SIG-M5 treated with dmso at 0.1 percent for 504 hours (cell line): ENCODE data around the gene PITPNM1.
A peak's percentile ranks its signal among the peaks of the same experiment; 100 is the strongest.
"Not testable (repeated sequence)": the region's sequence is repeated elsewhere in the genome, so short reads cannot be mapped to it uniquely, and the experiment has no call there.

ENCODE experiments used
- DNase-seq: peaks from one replicate; lab custom pipeline; 2025; ENCODE audit not compliant: unreplicated experiment; lab: John Stamatoyannopoulos, UW

PITPNM1 gene

GRCh38 chr11:67504950-67505581, at the start of gene PITPNM1:
Gene PITPNM1, minus strand, starts transcription at chr11:67505363. Its CDS starts 1,183 bp downstream, at chr11:67504180.
- peak; percentile 45 for DNase-seq

- not testable (repeated sequence) for DNase-seq
These were observed 46.5 kb upstream of the PITPNM1 start for GRCh38 chr11:67551697-67552096.

- DNase-seq, result no peak
These were observed 46.0 kb upstream of the PITPNM1 start for GRCh38 chr11:67551127-67551526.

GRCh38 chr11:67548555-67549110, 43.5 kb upstream of the PITPNM1 start:
- no peak for DNase-seq

- not testable (repeated sequence) for DNase-seq
These were observed 42.9 kb upstream of the PITPNM1 start for GRCh38 chr11:67548112-67548511.

- DNase-seq, result no peak
These were observed 40.1 kb upstream of the PITPNM1 start for GRCh38 chr11:67545280-67545679.

GRCh38 chr11:67544616-67545242, 39.6 kb upstream of the PITPNM1 start:
- no peak for DNase-seq

- no peak for DNase-seq
These were observed 38.4 kb upstream of the PITPNM1 start for GRCh38 chr11:67543585-67543984.

- DNase-seq, result no peak
These were observed 37.8 kb upstream of the PITPNM1 start for GRCh38 chr11:67542971-67543370.

- DNase-seq, result no peak
These were observed 37.0 kb upstream of the PITPNM1 start for GRCh38 chr11:67542169-67542568.

GRCh38 chr11:67541198-67541597, 36.0 kb upstream of the PITPNM1 start:
- DNase-seq, result no peak

GRCh38 chr11:67539550-67539949, 34.4 kb upstream of the PITPNM1 start:
- no peak for DNase-seq

- no peak for DNase-seq
These were observed 33.8 kb upstream of the PITPNM1 start for GRCh38 chr11:67538823-67539505.

GRCh38 chr11:67538306-67538705, 33.1 kb upstream of the PITPNM1 start:
- no peak for DNase-seq

GRCh38 chr11:67535561-67535960, 30.4 kb upstream of the PITPNM1 start:
- no peak for DNase-seq

GRCh38 chr11:67534070-67534679, 29.0 kb upstream of the PITPNM1 start:
- DNase-seq, result no peak

GRCh38 chr11:67532889-67533288, 27.7 kb upstream of the PITPNM1 start:
- no peak for DNase-seq

- DNase-seq, result no peak
These were observed 25.1 kb upstream of the PITPNM1 start for GRCh38 chr11:67530282-67530592.

- DNase-seq, result no peak
These were observed 23.2 kb upstream of the PITPNM1 start for GRCh38 chr11:67528376-67528775.

GRCh38 chr11:67525275-67525976, 20.3 kb upstream of the PITPNM1 start:
- no peak for DNase-seq

- no peak for DNase-seq
These were observed 19.3 kb upstream of the PITPNM1 start for GRCh38 chr11:67524480-67524808.
